ENCODE results near the gene MRPL50.
A peak's percentile ranks its signal among the peaks of the same experiment; 100 is the strongest.

MRPL50 gene

DNA sequence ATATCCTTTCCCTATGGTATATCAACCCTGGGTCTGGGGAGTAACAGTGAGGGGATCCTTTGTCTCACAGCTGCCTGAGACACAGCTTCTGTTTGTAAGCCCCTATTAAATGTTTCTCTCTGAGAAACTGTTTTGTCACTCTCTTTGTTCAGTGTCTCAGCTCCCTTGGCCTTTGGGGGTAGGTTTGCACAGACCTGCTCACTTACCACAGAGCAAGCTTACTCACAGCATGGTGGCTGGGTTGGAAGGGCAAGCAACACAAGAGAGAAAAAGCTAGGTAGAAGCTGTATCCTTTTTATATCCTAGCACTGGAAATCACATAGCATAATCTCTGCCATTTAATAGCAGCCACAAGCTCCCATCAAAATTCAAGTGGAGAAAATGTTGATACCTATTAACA is 18.1 kb downstream of the MRPL50 start:
- Histone ChIP-seq H3K4me3 (ENCODE audit: extremely low read depth, insufficient read depth, low read length, poor library complexity, severe bottlenecking) (no peak overlapping the region), H3K27ac (ENCODE audit: low read depth, low read length, severe bottlenecking) (no peak overlapping the region), H3K4me1 (ENCODE audit: control insufficient read depth, insufficient read depth, low read length, poor library complexity, severe bottlenecking) (no peaks in the 10 kb centered on the region), H3K9me3 (ENCODE audit: control insufficient read depth, low read length) (peaks cover 3% of the 10 kb centered on the region), H3K36me3 (ENCODE audit: control insufficient read depth, insufficient read depth, low read length) (no peaks in the 10 kb centered on the region)

DNA sequence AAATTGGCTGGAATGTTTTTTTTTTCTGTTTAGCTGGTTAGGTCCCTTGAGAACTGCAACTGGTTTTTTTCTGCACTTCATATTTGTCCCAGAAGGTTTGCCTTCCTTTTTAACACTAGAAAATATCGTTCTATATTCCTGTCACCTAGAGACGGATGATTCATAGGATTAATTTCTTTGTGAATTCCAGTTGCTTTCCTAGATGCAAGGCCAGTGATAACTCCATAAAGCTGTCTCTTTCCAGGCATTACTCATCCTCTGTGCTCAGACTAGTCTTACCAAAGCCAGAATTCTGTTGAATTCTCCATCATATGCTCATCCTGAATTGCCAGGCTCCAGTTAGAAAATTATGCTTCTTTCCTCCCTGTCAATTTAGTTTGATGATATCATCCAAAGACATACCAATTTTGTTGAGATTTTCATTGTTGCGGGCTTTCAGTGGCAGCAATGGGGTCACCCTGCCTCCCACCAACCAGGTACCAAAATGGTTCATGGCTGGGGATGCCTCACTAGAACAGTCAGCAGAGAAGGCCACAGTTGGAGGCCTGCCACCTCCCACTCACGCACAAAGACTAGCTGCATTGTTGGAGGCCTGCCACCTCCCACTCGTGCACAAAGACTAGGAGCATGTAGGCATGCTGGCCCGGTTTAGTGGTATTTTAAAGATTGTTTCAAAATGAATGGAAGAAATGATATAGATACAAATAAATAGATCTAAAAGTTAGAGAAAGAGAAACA is 22.1 kb downstream of the MRPL50 start:
- H3K4me3 ChIP-seq (ENCODE audit: extremely low read depth, insufficient read depth, low read length, poor library complexity, severe bottlenecking), result no peak overlapping the region
- no peaks in the 10 kb centered on the region for H3K36me3 ChIP-seq (ENCODE audit: control insufficient read depth, insufficient read depth, low read length)
- no peaks in the 10 kb centered on the region for H3K9me3 ChIP-seq (ENCODE audit: control insufficient read depth, low read length)
- H3K4me1 ChIP-seq (ENCODE audit: control insufficient read depth, insufficient read depth, low read length, poor library complexity, severe bottlenecking), result no peaks in the 10 kb centered on the region
- WGBS, 2 experiments (ENCODE audit: insufficient coverage in 2 of 2), result 67 to 100% methylated on average over 1 to 2 of the region's 6 CpGs
- no peak overlapping the region for H3K27ac ChIP-seq (ENCODE audit: low read depth, low read length, severe bottlenecking)

DNA sequence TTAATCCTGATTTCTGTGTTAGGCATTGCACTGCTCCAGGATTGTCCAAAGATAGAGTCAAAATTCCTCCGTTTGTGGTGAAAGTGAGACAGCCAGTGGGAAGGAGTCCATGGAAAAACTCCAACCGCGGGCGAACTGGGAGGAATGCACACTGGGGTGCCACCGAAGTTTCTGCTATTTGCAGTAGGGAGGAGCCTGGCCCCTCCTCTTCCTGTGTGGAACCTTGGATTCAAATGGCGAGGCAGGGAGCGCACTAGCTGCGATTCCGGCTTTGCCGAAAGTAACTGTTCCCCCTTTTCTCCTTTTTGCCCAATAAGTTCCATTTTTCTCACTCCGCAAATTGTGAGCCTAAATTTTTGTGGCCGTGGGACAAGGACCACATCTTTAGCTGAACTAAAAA is 22.9 kb downstream of the MRPL50 start:
- H3K27ac ChIP-seq (ENCODE audit: low read depth, low read length, severe bottlenecking), result no peak overlapping the region
- WGBS, 2 experiments (ENCODE audit: insufficient coverage in 2 of 2), result 81 to 94% methylated on average over 11 to 12 of the region's 12 CpGs
- no peak overlapping the region for H3K4me3 ChIP-seq (ENCODE audit: extremely low read depth, insufficient read depth, low read length, poor library complexity, severe bottlenecking)
- H3K36me3 ChIP-seq (ENCODE audit: control insufficient read depth, insufficient read depth, low read length), result no peaks in the 10 kb centered on the region
- no peaks in the 10 kb centered on the region for H3K4me1 ChIP-seq (ENCODE audit: control insufficient read depth, insufficient read depth, low read length, poor library complexity, severe bottlenecking)
- no peaks in the 10 kb centered on the region for H3K9me3 ChIP-seq (ENCODE audit: control insufficient read depth, low read length)

DNA sequence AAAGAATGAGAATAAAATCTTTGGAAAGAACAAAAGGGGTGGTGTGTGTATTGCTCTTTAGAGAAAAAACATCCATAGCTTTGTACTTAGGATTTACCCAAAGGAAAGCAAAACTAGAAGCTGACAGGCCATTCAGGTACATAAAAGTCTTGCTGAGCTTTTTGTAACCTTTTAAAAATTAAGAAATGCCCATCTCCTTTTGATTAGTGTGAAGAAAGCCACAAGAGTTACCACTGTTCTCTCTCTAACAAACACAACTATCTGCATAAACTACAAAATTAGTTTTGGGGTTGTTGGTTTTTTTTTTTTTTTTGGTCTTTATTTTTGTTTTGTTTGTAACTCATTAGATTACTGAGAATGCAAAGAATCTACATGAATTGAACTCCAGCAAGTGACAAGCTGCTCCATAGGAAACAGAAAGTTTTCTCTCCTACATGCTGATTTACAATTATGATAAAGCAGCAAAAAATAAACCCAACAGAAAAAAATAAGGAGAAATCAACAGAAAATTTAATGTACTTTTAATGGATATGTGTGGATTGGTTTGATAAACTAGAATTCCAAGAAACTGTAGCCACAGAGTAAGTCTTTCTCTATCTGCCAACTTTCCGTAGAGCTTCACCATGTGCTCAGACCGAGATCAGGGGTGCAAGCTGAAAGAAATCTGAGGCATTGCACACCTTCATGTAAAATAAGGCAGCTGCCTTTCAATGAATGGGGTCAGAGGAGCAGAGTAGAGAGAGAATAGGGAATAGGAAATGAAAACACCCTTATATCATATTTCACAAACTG is 25.9 kb downstream of the MRPL50 start:
- H3K4me1 ChIP-seq (ENCODE audit: control insufficient read depth, insufficient read depth, low read length, poor library complexity, severe bottlenecking), result peaks cover 6% of the 10 kb centered on the region
- no CpG with 5 or more reads among the region's 2 CpGs for WGBS, 2 experiments (ENCODE audit: insufficient coverage in 2 of 2)
- H3K27ac ChIP-seq (ENCODE audit: low read depth, low read length, severe bottlenecking), result no peak overlapping the region
- no peak overlapping the region for H3K4me3 ChIP-seq (ENCODE audit: extremely low read depth, insufficient read depth, low read length, poor library complexity, severe bottlenecking)
- no peaks in the 10 kb centered on the region for H3K36me3 ChIP-seq (ENCODE audit: control insufficient read depth, insufficient read depth, low read length)
- H3K9me3 ChIP-seq (ENCODE audit: control insufficient read depth, low read length), result no peaks in the 10 kb centered on the region

DNA sequence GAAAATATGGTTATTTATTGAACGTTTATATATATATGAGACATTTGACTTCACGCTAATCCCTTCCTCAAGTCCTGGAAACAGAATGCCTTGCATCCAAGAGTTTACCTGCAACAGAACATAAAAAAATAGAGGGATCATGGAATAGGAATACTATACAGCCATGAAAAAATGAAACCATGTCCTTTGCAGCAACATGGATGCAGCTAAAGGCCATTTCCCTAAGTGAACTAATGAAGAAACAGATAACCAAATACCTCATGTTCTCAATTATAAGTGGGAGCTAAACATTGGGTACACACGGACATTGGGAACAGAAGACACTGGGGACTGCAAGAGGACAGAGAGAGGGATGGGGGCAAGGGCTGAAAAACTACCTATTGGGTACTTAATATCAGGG is 26.6 kb downstream of the MRPL50 start:
- Histone ChIP-seq H3K9me3 (ENCODE audit: control insufficient read depth, low read length) (no peaks in the 10 kb centered on the region), H3K27ac (ENCODE audit: low read depth, low read length, severe bottlenecking) (no peak overlapping the region), H3K36me3 (ENCODE audit: control insufficient read depth, insufficient read depth, low read length) (no peaks in the 10 kb centered on the region), H3K4me3 (ENCODE audit: extremely low read depth, insufficient read depth, low read length, poor library complexity, severe bottlenecking) (no peak overlapping the region), H3K4me1 (ENCODE audit: control insufficient read depth, insufficient read depth, low read length, poor library complexity, severe bottlenecking) (peaks cover 6% of the 10 kb centered on the region)
- WGBS, 2 experiments (ENCODE audit: insufficient coverage in 2 of 2), result 88% methylated on average over 1 of the region's 3 CpGs; no CpG with 5 or more reads in 1 of the 2 experiments

DNA sequence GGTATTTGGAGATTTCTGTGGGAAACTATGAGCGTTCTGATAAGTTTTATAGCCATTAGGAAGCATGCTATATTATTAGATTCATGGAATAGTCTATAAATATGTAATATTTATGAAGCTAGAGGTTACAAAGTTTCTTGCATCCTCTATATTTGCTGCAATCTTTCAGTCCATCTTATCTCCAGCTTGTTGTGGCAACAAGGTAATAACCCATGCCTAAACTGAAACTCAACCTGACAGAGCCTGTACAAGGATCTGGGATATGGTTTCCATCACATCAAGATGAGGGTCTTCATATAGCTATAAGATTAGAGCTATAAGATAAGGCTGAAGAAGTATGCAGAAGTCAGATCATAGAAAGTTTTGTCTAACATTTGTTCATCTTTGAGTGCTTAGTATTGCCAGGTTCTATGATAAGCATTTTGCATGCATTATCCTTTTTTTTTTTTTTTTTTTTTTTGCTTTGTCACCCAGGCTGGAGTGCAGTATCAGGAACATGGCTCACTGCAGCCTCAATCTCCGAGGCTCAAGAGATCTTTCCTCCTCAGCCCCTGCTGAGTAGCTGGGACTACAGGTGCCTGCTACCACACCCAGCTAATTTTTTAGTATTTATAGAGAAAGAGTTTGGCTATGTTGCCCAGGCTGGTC is 28.4 kb downstream of the MRPL50 start:
- no CpG with 5 or more reads among the region's 2 CpGs for WGBS, 2 experiments (ENCODE audit: insufficient coverage in 2 of 2)
- H3K4me3 ChIP-seq (ENCODE audit: extremely low read depth, insufficient read depth, low read length, poor library complexity, severe bottlenecking), result no peak overlapping the region
- peak overlapping the region; percentile 44 for H3K27ac ChIP-seq (ENCODE audit: low read depth, low read length, severe bottlenecking)
- peaks cover 6% of the 10 kb centered on the region for H3K4me1 ChIP-seq (ENCODE audit: control insufficient read depth, insufficient read depth, low read length, poor library complexity, severe bottlenecking)
- H3K9me3 ChIP-seq (ENCODE audit: control insufficient read depth, low read length), result no peaks in the 10 kb centered on the region
- no peaks in the 10 kb centered on the region for H3K36me3 ChIP-seq (ENCODE audit: control insufficient read depth, insufficient read depth, low read length)

DNA sequence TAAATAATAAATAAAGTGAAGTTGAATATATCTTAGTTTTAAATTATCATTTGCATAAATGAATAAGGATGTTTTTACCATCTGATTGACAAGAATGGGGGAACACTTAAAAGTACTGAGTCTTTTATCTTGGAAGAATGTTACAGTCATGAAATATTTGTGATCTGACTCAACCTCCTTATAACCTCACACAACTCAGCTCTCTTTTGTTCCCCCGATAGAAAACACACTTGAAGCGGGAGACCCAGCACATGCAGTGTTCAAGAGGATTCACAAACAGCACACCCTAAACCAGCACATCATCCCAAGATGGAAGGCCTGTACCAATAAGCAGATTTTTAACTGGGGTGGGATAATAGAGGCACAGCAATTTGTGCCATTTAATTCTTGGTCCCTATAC is 29.1 kb downstream of the MRPL50 start:
- WGBS, 2 experiments (ENCODE audit: insufficient coverage in 2 of 2), result 100% methylated on average over 1 of the region's 2 CpGs; no CpG with 5 or more reads in 1 of the 2 experiments

DNA sequence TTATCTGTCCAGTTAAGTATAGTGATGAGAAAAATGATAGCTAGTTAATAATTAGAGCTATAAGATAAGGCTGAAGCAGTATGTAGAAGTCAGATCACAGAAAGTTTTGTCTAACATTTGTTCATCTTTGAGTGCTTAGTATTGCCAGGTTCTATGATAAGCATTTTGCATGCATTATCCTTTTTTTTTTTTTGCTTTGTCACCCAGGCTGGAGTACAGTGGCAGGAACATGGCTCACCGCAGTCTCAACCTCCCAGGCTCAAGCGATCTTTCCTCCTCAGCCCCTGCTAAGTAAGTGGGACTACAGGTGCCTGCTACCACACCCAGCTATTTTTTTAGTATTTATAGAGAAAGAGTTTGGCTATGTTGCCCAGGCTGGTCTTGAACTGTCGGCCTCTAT is 31.1 kb downstream of the MRPL50 start:
- H3K9me3 ChIP-seq (ENCODE audit: control insufficient read depth, low read length), result no peaks in the 10 kb centered on the region
- no CpG with 5 or more reads among the region's 3 CpGs for WGBS, 2 experiments (ENCODE audit: insufficient coverage in 2 of 2)
- no peak overlapping the region for H3K27ac ChIP-seq (ENCODE audit: low read depth, low read length, severe bottlenecking)
- H3K4me3 ChIP-seq (ENCODE audit: extremely low read depth, insufficient read depth, low read length, poor library complexity, severe bottlenecking), result no peak overlapping the region
- no peaks in the 10 kb centered on the region for H3K36me3 ChIP-seq (ENCODE audit: control insufficient read depth, insufficient read depth, low read length)
- peaks cover 6% of the 10 kb centered on the region for H3K4me1 ChIP-seq (ENCODE audit: control insufficient read depth, insufficient read depth, low read length, poor library complexity, severe bottlenecking)

More for the DNA sequence above, 29.1 kb downstream of the MRPL50 start:
- Histone ChIP-seq H3K36me3 (ENCODE audit: control insufficient read depth, insufficient read depth, low read length) (no peaks in the 10 kb centered on the region), H3K4me1 (ENCODE audit: control insufficient read depth, insufficient read depth, low read length, poor library complexity, severe bottlenecking) (peaks cover 6% of the 10 kb centered on the region), H3K9me3 (ENCODE audit: control insufficient read depth, low read length) (no peaks in the 10 kb centered on the region), H3K4me3 (ENCODE audit: extremely low read depth, insufficient read depth, low read length, poor library complexity, severe bottlenecking) (no peak overlapping the region), H3K27ac (ENCODE audit: low read depth, low read length, severe bottlenecking) (peak overlapping the region; percentile 44)

DNA sequence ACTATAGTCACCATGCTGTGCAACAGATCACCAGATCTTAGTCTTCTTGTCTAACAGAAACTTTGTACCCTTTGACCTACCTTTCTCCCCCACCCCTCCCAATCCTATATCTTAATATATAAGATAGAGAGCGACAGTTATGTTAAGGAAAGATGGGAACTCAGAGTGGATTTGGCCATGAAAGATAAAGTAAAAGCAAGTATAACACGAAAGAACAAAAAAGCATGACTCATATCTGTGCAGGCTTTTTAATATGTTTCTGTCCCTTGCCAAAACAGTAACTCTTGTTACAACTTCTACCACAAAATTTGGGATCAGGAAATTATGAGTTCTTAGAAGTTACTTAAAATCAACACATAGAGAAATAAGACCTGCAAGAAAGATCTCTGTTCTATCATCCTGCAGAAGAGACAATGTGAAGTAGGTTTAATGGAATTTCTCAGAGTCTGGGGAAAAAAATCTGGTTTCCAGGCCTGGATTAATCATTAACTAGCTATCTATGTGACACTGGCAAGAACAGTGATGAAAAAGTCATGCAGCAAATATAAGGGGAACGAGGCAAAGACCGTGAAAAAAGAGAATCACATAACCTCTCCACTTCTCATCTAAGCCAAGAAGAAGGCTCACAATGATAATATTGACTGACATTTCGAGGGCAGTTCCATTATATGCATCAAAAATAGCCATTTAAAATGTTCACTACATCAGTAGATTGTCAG is 32.2 kb downstream of the MRPL50 start:
- Histone ChIP-seq H3K27ac (ENCODE audit: low read depth, low read length, severe bottlenecking) (no peak overlapping the region), H3K4me1 (ENCODE audit: control insufficient read depth, insufficient read depth, low read length, poor library complexity, severe bottlenecking) (peaks cover 6% of the 10 kb centered on the region), H3K9me3 (ENCODE audit: control insufficient read depth, low read length) (no peaks in the 10 kb centered on the region), H3K36me3 (ENCODE audit: control insufficient read depth, insufficient read depth, low read length) (no peaks in the 10 kb centered on the region), H3K4me3 (ENCODE audit: extremely low read depth, insufficient read depth, low read length, poor library complexity, severe bottlenecking) (no peak overlapping the region)
- 37 to 83% methylated on average over 1 to 3 of the region's 5 CpGs for WGBS, 2 experiments (ENCODE audit: insufficient coverage in 2 of 2)

DNA sequence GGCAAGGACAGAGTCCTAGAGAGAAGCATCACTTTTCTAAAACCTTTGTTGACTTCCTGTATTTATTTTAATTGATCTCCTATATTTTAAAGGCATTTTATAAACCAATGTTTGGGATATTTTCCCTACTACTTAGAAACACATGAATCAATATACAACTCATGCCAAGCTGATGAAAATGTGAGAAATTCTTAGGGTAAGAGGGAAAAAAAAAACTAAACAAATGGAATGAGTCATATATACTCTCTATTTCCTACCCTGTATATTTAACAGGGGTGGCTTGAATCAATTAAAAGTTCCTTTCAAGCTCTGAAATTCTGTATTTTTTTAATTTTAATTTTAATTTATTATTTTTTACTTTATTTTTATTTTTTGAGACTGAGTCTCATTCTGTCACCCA is 33.2 kb downstream of the MRPL50 start:
- Histone ChIP-seq H3K9me3 (ENCODE audit: control insufficient read depth, low read length) (no peaks in the 10 kb centered on the region), H3K27ac (ENCODE audit: low read depth, low read length, severe bottlenecking) (no peak overlapping the region), H3K4me1 (ENCODE audit: control insufficient read depth, insufficient read depth, low read length, poor library complexity, severe bottlenecking) (peaks cover 6% of the 10 kb centered on the region)

More for the DNA sequence above, 33.2 kb downstream of the MRPL50 start:
- no peaks in the 10 kb centered on the region for H3K36me3 ChIP-seq (ENCODE audit: control insufficient read depth, insufficient read depth, low read length)
- no peak overlapping the region for H3K4me3 ChIP-seq (ENCODE audit: extremely low read depth, insufficient read depth, low read length, poor library complexity, severe bottlenecking)
